Neural cell (in vitro differentiated cells): ENCODE measurements around the gene GABRB1. TPM values are rescaled to one million over a fixed set of nuclear protein-coding genes. Genes with fewer than 3 reads are reported as not detected.

Experiments used
- H2AFZ ChIP-seq: fragments of 200-600, 300-800 bp; sonication (generic), shearing (Covaris generic); 2 replicates; pipeline ENCODE4 v1.6.0; 2014; ENCODE audit warnings: low read depth, mild to moderate bottlenecking, antibody characterized with exemption, low read length, moderate library complexity
- H3F3A ChIP-seq: fragments of 200-600 bp; shearing (Covaris generic); 2 replicates; pipeline ENCODE4 v1.6.1; 2016; ENCODE audit warnings: mild to moderate bottlenecking, moderate library complexity, mixed read lengths, antibody characterized with exemption, low read length; ENCODE audit not compliant: insufficient read depth, poor library complexity, severe bottlenecking
- H3K27ac ChIP-seq: fragments of 200-600, 300-800 bp; sonication (generic), shearing (Covaris generic); 2 replicates; pipeline ENCODE4 v1.5.1; 2014; ENCODE audit warnings: mild to moderate bottlenecking, low read length, moderate library complexity
- H3K27me3 ChIP-seq: fragments of 300-800, 200-600 bp; sonication (generic), shearing (Covaris generic); 2 replicates; pipeline ENCODE4 v1.6.0; 2014; ENCODE audit warnings: mild to moderate bottlenecking, low read depth, low read length, moderate library complexity; ENCODE audit not compliant: insufficient read depth
- H3K36me3 ChIP-seq: fragments of 300-800, 200-600 bp; sonication (generic), shearing (Covaris generic); 2 replicates; pipeline ENCODE4 v1.5.1; 2014; ENCODE audit warnings: mild to moderate bottlenecking, antibody characterized with exemption, low read length, moderate library complexity; ENCODE audit not compliant: insufficient read depth
- H3K4me2 ChIP-seq: fragments of 300-800, 200-600 bp; sonication (generic), shearing (Covaris generic); 2 replicates; pipeline ENCODE4 v1.6.0; 2014; ENCODE audit warnings: mild to moderate bottlenecking, low read length
- H3K4me3 ChIP-seq: fragments of 300-800, 200-600 bp; sonication (generic), shearing (Covaris generic); 2 replicates; pipeline ENCODE4 v1.5.1; 2014; ENCODE audit warnings: mild to moderate bottlenecking, low read length, moderate library complexity
- H3K79me2 ChIP-seq: fragments of 200-600 bp; shearing (Covaris generic); replicated peaks from 2 replicates; pipeline ENCODE4 v1.6.0; 2014; ENCODE audit warnings: mild to moderate bottlenecking, low read length, moderate library complexity; ENCODE audit not compliant: insufficient read depth
- H3K9ac ChIP-seq: fragments of 300-800, 200-600 bp; sonication (generic), shearing (Covaris generic); 2 replicates; pipeline ENCODE4 v1.6.1; 2016; ENCODE audit warnings: mild to moderate bottlenecking, low read length, mixed read lengths
- H3K9me2 ChIP-seq: fragments of 200-600 bp; shearing (Covaris generic); 2 replicates; pipeline ENCODE4 v1.6.1; 2016; ENCODE audit warnings: mild to moderate bottlenecking, low read length, mixed read lengths; ENCODE audit not compliant: insufficient read depth
- H3K9me3 ChIP-seq: fragments of 200-600, 300-800 bp; sonication (generic), shearing (Covaris generic); 2 replicates; pipeline ENCODE4 v1.6.1; 2016; ENCODE audit warnings: mild to moderate bottlenecking, mixed run types, low read length, moderate library complexity, mixed read lengths
- H4K20me1 ChIP-seq: fragments of 200-600 bp; shearing (Covaris generic); 2 replicates; pipeline ENCODE4 v1.6.1; 2016; ENCODE audit warnings: mild to moderate bottlenecking, mixed run types; ENCODE audit not compliant: insufficient read depth
- EP300 ChIP-seq: fragments of 450-650 bp; conservative IDR thresholded peaks from 2 replicates; pipeline ENCODE4 v1.6.1; 2014; ENCODE audit warnings: antibody characterized with exemption, mild to moderate bottlenecking, moderate library complexity; ENCODE audit not compliant: poor library complexity, severe bottlenecking
- EZH2 ChIP-seq: fragments of 200-600, 300-800 bp; shearing (Covaris generic), sonication (generic); IDR thresholded peaks from 2 replicates; pipeline ENCODE4 v1.6.1; 2014; ENCODE audit warnings: antibody characterized with exemption, low read length, borderline replicate concordance, mild to moderate bottlenecking; ENCODE audit not compliant: insufficient read depth, poor library complexity, severe bottlenecking
- MXI1 ChIP-seq: fragments of 450-650 bp; conservative IDR thresholded peaks from 2 replicates; pipeline ENCODE4 v1.6.1; 2014; ENCODE audit warnings: antibody characterized with exemption, mild to moderate bottlenecking; ENCODE audit not compliant: poor library complexity, severe bottlenecking
- POLR2AphosphoS5 ChIP-seq: IDR thresholded peaks from 2 replicates; pipeline ENCODE4 v1.6.1; 2012
- RAD21 ChIP-seq: fragments of 450-650 bp; conservative IDR thresholded peaks from 2 replicates; pipeline ENCODE4 v1.6.1; 2014; ENCODE audit warnings: antibody characterized with exemption, mild to moderate bottlenecking, moderate library complexity
- SMC3 ChIP-seq: fragments of 450-650 bp; conservative IDR thresholded peaks from 2 replicates; pipeline ENCODE4 v1.6.1; 2014; ENCODE audit warnings: antibody characterized with exemption, mild to moderate bottlenecking, moderate library complexity; ENCODE audit not compliant: poor library complexity
- TAF1 ChIP-seq: IDR thresholded peaks from 2 replicates; pipeline ENCODE4 v1.6.1; 2012; ENCODE audit warnings: low read depth
- polyA plus RNA-seq: library from polyadenylated mRNA; depleted of rRNA; stranded (reverse); fragments of >200 nt; gene quantifications from 2 replicates; pipeline ENCODE4 v1.2.3, GENCODE V29; 2014
- TF ChIP-seq, protein P1 (sequence below): fragments of 450-650 bp; IDR thresholded peaks from 2 replicates; pipeline ENCODE4 v1.5.1; 2014; ENCODE audit warnings: antibody characterized with exemption, mild to moderate bottlenecking, moderate library complexity; ENCODE audit not compliant: poor library complexity, severe bottlenecking
- TF ChIP-seq, protein P2 (sequence below): IDR thresholded peaks from 2 replicates; pipeline ENCODE4 v1.6.1; 2012; ENCODE audit warnings: borderline replicate concordance

GABRB1 gene
- polyA plus RNA-seq, 1 donor from 2014 or later: 1.0 TPM

DNA sequence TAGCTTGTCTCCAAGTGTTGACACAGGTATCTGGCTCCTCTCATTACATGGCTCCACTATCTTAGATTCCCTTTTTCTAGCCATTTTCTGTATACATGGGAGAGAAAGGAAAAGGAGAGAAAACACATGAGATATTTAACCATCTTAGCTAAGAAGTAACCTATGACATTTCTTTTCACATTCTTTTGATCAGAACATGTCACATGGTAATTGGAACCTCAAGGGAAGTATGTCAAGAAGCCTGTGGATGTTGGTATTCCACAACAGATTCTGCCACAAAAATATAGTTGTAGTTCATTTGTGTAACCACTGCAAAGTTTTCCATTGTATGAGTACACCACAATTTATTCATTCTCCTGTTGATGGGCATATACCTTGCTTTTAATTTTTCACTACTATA, 18.7 kb upstream of the GABRB1 start:
- no peak overlapping the region for H3K27ac ChIP-seq
- H3K27me3 ChIP-seq: no peaks in the 10 kb centered on the region
- no peak overlapping the region for H2AFZ ChIP-seq
- no peaks in the 10 kb centered on the region for H3K9me2 ChIP-seq
- no peaks in the 10 kb centered on the region for H4K20me1 ChIP-seq
- no peak for TF ChIP-seq SMC3
- TF ChIP-seq, protein P1, sequence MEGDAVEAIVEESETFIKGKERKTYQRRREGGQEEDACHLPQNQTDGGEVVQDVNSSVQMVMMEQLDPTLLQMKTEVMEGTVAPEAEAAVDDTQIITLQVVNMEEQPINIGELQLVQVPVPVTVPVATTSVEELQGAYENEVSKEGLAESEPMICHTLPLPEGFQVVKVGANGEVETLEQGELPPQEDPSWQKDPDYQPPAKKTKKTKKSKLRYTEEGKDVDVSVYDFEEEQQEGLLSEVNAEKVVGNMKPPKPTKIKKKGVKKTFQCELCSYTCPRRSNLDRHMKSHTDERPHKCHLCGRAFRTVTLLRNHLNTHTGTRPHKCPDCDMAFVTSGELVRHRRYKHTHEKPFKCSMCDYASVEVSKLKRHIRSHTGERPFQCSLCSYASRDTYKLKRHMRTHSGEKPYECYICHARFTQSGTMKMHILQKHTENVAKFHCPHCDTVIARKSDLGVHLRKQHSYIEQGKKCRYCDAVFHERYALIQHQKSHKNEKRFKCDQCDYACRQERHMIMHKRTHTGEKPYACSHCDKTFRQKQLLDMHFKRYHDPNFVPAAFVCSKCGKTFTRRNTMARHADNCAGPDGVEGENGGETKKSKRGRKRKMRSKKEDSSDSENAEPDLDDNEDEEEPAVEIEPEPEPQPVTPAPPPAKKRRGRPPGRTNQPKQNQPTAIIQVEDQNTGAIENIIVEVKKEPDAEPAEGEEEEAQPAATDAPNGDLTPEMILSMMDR: no peak
- no peak for TF ChIP-seq RAD21
- no peak for TF ChIP-seq EP300
- no peak for TF ChIP-seq EZH2
- TF ChIP-seq TAF1: no peak
- TF ChIP-seq, protein P2, sequence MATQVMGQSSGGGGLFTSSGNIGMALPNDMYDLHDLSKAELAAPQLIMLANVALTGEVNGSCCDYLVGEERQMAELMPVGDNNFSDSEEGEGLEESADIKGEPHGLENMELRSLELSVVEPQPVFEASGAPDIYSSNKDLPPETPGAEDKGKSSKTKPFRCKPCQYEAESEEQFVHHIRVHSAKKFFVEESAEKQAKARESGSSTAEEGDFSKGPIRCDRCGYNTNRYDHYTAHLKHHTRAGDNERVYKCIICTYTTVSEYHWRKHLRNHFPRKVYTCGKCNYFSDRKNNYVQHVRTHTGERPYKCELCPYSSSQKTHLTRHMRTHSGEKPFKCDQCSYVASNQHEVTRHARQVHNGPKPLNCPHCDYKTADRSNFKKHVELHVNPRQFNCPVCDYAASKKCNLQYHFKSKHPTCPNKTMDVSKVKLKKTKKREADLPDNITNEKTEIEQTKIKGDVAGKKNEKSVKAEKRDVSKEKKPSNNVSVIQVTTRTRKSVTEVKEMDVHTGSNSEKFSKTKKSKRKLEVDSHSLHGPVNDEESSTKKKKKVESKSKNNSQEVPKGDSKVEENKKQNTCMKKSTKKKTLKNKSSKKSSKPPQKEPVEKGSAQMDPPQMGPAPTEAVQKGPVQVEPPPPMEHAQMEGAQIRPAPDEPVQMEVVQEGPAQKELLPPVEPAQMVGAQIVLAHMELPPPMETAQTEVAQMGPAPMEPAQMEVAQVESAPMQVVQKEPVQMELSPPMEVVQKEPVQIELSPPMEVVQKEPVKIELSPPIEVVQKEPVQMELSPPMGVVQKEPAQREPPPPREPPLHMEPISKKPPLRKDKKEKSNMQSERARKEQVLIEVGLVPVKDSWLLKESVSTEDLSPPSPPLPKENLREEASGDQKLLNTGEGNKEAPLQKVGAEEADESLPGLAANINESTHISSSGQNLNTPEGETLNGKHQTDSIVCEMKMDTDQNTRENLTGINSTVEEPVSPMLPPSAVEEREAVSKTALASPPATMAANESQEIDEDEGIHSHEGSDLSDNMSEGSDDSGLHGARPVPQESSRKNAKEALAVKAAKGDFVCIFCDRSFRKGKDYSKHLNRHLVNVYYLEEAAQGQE: no peak
- TF ChIP-seq POLR2AphosphoS5: no peak
- TF ChIP-seq MXI1: no peak
- no peak overlapping the region for H3K4me2 ChIP-seq
- no peaks in the 10 kb centered on the region for H3F3A ChIP-seq
- H3K4me3 ChIP-seq: no peak overlapping the region
- no peaks in the 10 kb centered on the region for H3K9me3 ChIP-seq
- H3K79me2 ChIP-seq: no peaks in the 10 kb centered on the region
- H3K36me3 ChIP-seq: no peaks in the 10 kb centered on the region
- no peak overlapping the region for H3K9ac ChIP-seq

DNA sequence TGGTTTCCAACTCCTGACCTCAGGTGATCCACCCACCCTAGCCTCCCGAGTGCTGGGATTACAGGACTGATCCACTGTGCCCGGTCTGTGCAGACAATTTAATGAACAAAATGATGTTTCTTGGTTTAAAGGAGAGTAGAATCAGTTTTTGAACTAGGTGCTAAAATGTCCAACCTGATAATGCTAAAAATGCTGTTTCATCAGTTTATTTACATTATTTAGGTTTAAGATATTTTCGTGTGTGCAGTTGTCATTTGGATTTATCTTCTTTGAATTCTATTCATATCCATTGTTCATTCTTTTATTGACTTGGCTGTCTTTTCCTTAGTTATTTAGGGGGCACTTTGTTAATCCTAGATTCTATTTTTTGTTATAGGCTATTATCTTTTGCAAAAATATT, 18.0 kb upstream of the GABRB1 start:
- H3K27me3 ChIP-seq: no peaks in the 10 kb centered on the region
- H3K36me3 ChIP-seq: no peaks in the 10 kb centered on the region
- H3F3A ChIP-seq: no peaks in the 10 kb centered on the region
- no peaks in the 10 kb centered on the region for H3K9me2 ChIP-seq
- no peak overlapping the region for H3K27ac ChIP-seq
- no peak overlapping the region for H3K9ac ChIP-seq
- no peak overlapping the region for H3K4me3 ChIP-seq
- H2AFZ ChIP-seq: no peak overlapping the region
- TF ChIP-seq EZH2 (no peak), EP300 (no peak), TAF1 (no peak), RAD21 (no peak), SMC3 (no peak), MXI1 (no peak), POLR2AphosphoS5 (no peak)
- TF ChIP-seq, protein P2: no peak
- TF ChIP-seq, protein P1: no peak
- H3K9me3 ChIP-seq: no peaks in the 10 kb centered on the region
- no peaks in the 10 kb centered on the region for H4K20me1 ChIP-seq
- H3K4me2 ChIP-seq: no peak overlapping the region
- no peaks in the 10 kb centered on the region for H3K79me2 ChIP-seq
